Liver (tissue), 9 donors: ENCODE measurements around the gene ADAMTS20. TPM values are rescaled to one million over a fixed set of nuclear protein-coding genes. Genes with fewer than 3 reads are reported as not detected.

Experiments used
- DNase-seq: peaks from one replicate; pipeline ENCODE4 v3.0.0-alpha.2; 2017; ENCODE audit warnings: low spot score
- H3K27ac ChIP-seq, 2 donors: one replicate each; pipeline ENCODE4 v1.7.0; 2013; ENCODE audit warnings: inconsistent platforms in 2 of 2, low read length in 2 of 2, control low read depth in 1 of 2, low read depth in 1 of 2, mild to moderate bottlenecking in 1 of 2
- H3K27me3 ChIP-seq, 4 donors: one replicate each; pipeline versions ENCODE4 v1.6.1 to v1.7.0; 2013; ENCODE audit warnings: low read length in 3 of 4, inconsistent platforms in 1 of 4, mild to moderate bottlenecking in 1 of 4, moderate library complexity in 1 of 4; ENCODE audit not compliant: control insufficient read depth in 4 of 4, insufficient read depth in 4 of 4
- H3K36me3 ChIP-seq, 4 donors: one replicate each; pipeline versions ENCODE4 v1.6.1 to v1.7.0; 2013; ENCODE audit warnings: low read length in 3 of 4, mild to moderate bottlenecking in 3 of 4, low read depth in 1 of 4, moderate library complexity in 1 of 4; ENCODE audit not compliant: control insufficient read depth in 4 of 4, insufficient read depth in 3 of 4
- H3K4me1 ChIP-seq, 4 donors: one replicate each; pipeline versions ENCODE4 v1.6.1 to v1.7.0; 2013; ENCODE audit warnings: low read length in 3 of 4, mild to moderate bottlenecking in 3 of 4, moderate library complexity in 1 of 4; ENCODE audit not compliant: control insufficient read depth in 4 of 4, insufficient read depth in 4 of 4
- H3K4me3 ChIP-seq, 3 donors: one replicate each; pipeline versions ENCODE4 v1.6.1 to v1.7.0; 2013; ENCODE audit warnings: low read length in 3 of 3, control low read depth in 1 of 3, low read depth in 1 of 3, mild to moderate bottlenecking in 1 of 3
- H3K9ac ChIP-seq, 2 donors: one replicate each; pipeline ENCODE4 v1.7.0; 2013; ENCODE audit warnings: low read length in 2 of 2, mild to moderate bottlenecking in 2 of 2, moderate library complexity in 2 of 2, control low read depth in 1 of 2, low read depth in 1 of 2
- H3K9me3 ChIP-seq, 4 donors: one replicate each; pipeline versions ENCODE4 v1.6.1 to v1.7.0; 2013; ENCODE audit warnings: low read length in 3 of 4; ENCODE audit not compliant: control insufficient read depth in 4 of 4
- ATF3 ChIP-seq: IDR thresholded peaks from 2 replicates; pipeline ENCODE4 v1.6.1; 2016; ENCODE audit warnings: antibody characterized with exemption
- CTCF ChIP-seq: fragments of 150-350 bp; IDR thresholded peaks from 2 replicates; pipeline ENCODE4 v1.5.1; 2017; ENCODE audit warnings: improper control_type of control experiment, low read depth, low read length; ENCODE audit not compliant: missing input control
- EGR1 ChIP-seq, 2 donors: IDR thresholded peaks; 2 replicates each; pipeline ENCODE4 v1.6.1; 2016 to 2018; ENCODE audit warnings: antibody characterized with exemption in 2 of 2, low read depth in 2 of 2
- FOXA1 ChIP-seq: IDR thresholded peaks from 2 replicates; pipeline ENCODE4 v1.6.1; 2016; ENCODE audit warnings: antibody characterized with exemption
- FOXA2 ChIP-seq: IDR thresholded peaks from 2 replicates; pipeline ENCODE4 v1.6.1; 2016; ENCODE audit warnings: antibody characterized with exemption
- GABPA ChIP-seq, 2 donors: IDR thresholded peaks in 1 of 2; conservative IDR thresholded peaks in 1 of 2; 2 replicates each; pipeline ENCODE4 v1.6.1; 2016; ENCODE audit warnings: antibody characterized with exemption in 2 of 2, mild to moderate bottlenecking in 1 of 2, moderate library complexity in 1 of 2
- HNF4A ChIP-seq, 2 donors: conservative IDR thresholded peaks; 2 replicates each; pipeline ENCODE4 v1.6.1; 2016; ENCODE audit warnings: antibody characterized with exemption in 2 of 2, mild to moderate bottlenecking in 2 of 2
- HNF4G ChIP-seq: IDR thresholded peaks from 2 replicates; pipeline ENCODE4 v1.6.1; 2016; ENCODE audit warnings: antibody characterized with exemption
- JUND ChIP-seq, 2 donors: IDR thresholded peaks; 2 replicates each; pipeline ENCODE4 v1.6.1; 2016; ENCODE audit warnings: antibody characterized with exemption in 2 of 2
- MAX ChIP-seq: IDR thresholded peaks from 2 replicates; pipeline ENCODE4 v1.6.1; 2016; ENCODE audit warnings: antibody characterized with exemption
- NR2F2 ChIP-seq: IDR thresholded peaks from 2 replicates; pipeline ENCODE4 v1.6.1; 2016; ENCODE audit warnings: antibody characterized with exemption
- RAD21 ChIP-seq, 2 donors: IDR thresholded peaks; 2 replicates each; pipeline ENCODE4 v1.6.1; 2016; ENCODE audit warnings: antibody characterized with exemption in 2 of 2, mild to moderate bottlenecking in 2 of 2
- REST ChIP-seq: IDR thresholded peaks from 2 replicates; pipeline ENCODE4 v1.6.1; 2016; ENCODE audit warnings: antibody characterized with exemption, mild to moderate bottlenecking
- RXRA ChIP-seq, 2 donors: IDR thresholded peaks; 2 replicates each; pipeline ENCODE4 v1.6.1; 2017 to 2018; ENCODE audit warnings: antibody characterized with exemption in 2 of 2, mild to moderate bottlenecking in 1 of 2
- SP1 ChIP-seq: IDR thresholded peaks from 2 replicates; pipeline ENCODE4 v1.6.1; 2018; ENCODE audit warnings: antibody characterized with exemption, mild to moderate bottlenecking
- TAF1 ChIP-seq: conservative IDR thresholded peaks from 2 replicates; pipeline ENCODE4 v1.6.1; 2016; ENCODE audit warnings: antibody characterized with exemption, mild to moderate bottlenecking
- YY1 ChIP-seq: IDR thresholded peaks from 2 replicates; pipeline ENCODE4 v1.6.1; 2016; ENCODE audit warnings: antibody characterized with exemption, mild to moderate bottlenecking
- ZBTB33 ChIP-seq: IDR thresholded peaks from 2 replicates; pipeline ENCODE4 v1.6.1; 2016; ENCODE audit warnings: antibody characterized with exemption
- WGBS: extraction: QIAGEN DNeasy Blood & Tissue Kit; methylation state at CpG from one replicate; pipeline ENCODE4 v1.1.7; 2013; 5-methylcytosine and 5-hydroxymethylcytosine counted together
- polyA plus RNA-seq, 2 donors: library from polyadenylated mRNA; stranded (reverse) in 1 of 2; unstranded in 1 of 2; fragments of 200-250 nt in 1 of 2; fragments of >200 nt in 1 of 2; fragmentation: Nextera tagmentation in 1 of 2; extraction: Ambion mirVana in 1 of 2; gene quantifications; one replicate each; pipeline versions ENCODE4 v1.2.1 to v1.2.3, GENCODE V29; 2013 to 2015
- total RNA-seq, 2 donors: library from RNA; depleted of rRNA; stranded (reverse); fragments of >200 nt; gene quantifications; one replicate each; pipeline ENCODE4 v1.2.3, GENCODE V29; 2014
- donor health status: healthy.
- donor health status: healthy.
- donor health status: healthy.
- donor health status: healthy.
- donor health status: healthy.

ADAMTS20 gene
- total and polyA plus RNA-seq, 4 donors: 0.05 TPM; not detected in 3

- H3K9me3 ChIP-seq: no peaks in the 10 kb centered on the region
- H3K27me3 ChIP-seq: no peaks in the 10 kb centered on the region
- H3K4me3 ChIP-seq: no peak overlapping the region
- no peaks in the 10 kb centered on the region for H3K4me1 ChIP-seq
- 90% methylated on average over 1 of the region's 1 CpG for WGBS
- no peak for DNase-seq
- no peak overlapping the region for H3K9ac ChIP-seq
- no peak overlapping the region for H3K27ac ChIP-seq
- no peaks in the 10 kb centered on the region for H3K36me3 ChIP-seq
- TF ChIP-seq JUND (IDR thresholded peaks at IDR 0.05) (no peak), TAF1 (no peak), RXRA (IDR thresholded peaks at IDR 0.05) (no peak), MAX (no peak), CTCF (no peak), EGR1 (IDR thresholded peaks at IDR 0.05; ENCODE audit: low read depth in 2 of 2) (no peak), NR2F2 (no peak), RAD21 (IDR thresholded peaks at IDR 0.05) (no peak), YY1 (no peak), HNF4A (conservative IDR thresholded peaks at IDR 0.05) (no peak), ZBTB33 (no peak), SP1 (no peak), FOXA2 (no peak), HNF4G (no peak), FOXA1 (no peak), REST (no peak), ATF3 (no peak)
These were observed 145.2 kb downstream of the ADAMTS20 start for GRCh38 chr12:43406801-43407200.

GRCh38 chr12:43402436-43402835, 149.6 kb downstream of the ADAMTS20 start:
- Histone ChIP-seq H3K9ac (no peak overlapping the region), H3K27me3 (no peaks in the 10 kb centered on the region), H3K4me3 (no peak overlapping the region), H3K27ac (no peak overlapping the region), H3K9me3 (no peaks in the 10 kb centered on the region), H3K36me3 (no peaks in the 10 kb centered on the region), H3K4me1 (no peaks in the 10 kb centered on the region)
- DNase-seq: no peak
- no peak for TF ChIP-seq ATF3
- no peak for TF ChIP-seq GABPA (IDR thresholded peaks at IDR 0.05 in 1 of 2, conservative IDR thresholded peaks at IDR 0.05 in 1 of 2)
- no peak for TF ChIP-seq RXRA (IDR thresholded peaks at IDR 0.05)
